ENCODE results near the gene MIB2.
A peak's percentile ranks its signal among the peaks of the same experiment; 100 is the strongest.

MIB2 gene

DNA sequence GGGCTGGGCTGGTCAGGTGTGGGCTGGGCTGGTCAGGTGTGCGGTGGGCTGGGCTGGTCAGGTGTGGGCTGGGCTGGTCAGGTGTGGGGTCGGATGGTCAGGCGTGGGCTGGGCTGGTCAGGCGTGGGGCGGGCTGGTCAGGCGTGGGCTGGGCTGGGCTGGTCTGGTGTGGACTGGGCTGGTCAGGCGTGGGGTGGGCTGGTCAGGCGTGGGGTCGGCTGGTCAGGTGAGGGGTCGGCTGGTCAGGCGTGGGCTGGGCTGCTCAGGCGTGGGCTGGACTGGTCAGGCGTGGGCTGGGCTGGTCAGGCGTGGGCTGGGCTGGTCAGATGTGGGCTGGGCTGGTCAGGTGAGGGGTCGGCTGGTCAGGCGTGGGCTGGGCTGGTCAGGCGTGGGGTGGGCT, 9.6 kb upstream of the MIB2 start:
- no peaks in the 10 kb centered on the region for H3K9me3 ChIP-seq (ENCODE audit: control insufficient read depth, insufficient read depth, low read depth, low read length)
- H3K27ac ChIP-seq (ENCODE audit: low read depth, low read length) = no peak overlapping the region
- no peak overlapping the region for H3K9ac ChIP-seq (ENCODE audit: low read length)
- H3K27me3 ChIP-seq (ENCODE audit: control insufficient read depth, insufficient read depth, low read length) = peaks cover 42% of the 10 kb centered on the region
- no peaks in the 10 kb centered on the region for H3K36me3 ChIP-seq (ENCODE audit: control insufficient read depth, insufficient read depth, low read length)
- H3K4me3 ChIP-seq (ENCODE audit: low read depth, low read length) = no peak overlapping the region
- no peaks in the 10 kb centered on the region for H3K4me1 ChIP-seq (ENCODE audit: control insufficient read depth, insufficient read depth, low read length)

DNA sequence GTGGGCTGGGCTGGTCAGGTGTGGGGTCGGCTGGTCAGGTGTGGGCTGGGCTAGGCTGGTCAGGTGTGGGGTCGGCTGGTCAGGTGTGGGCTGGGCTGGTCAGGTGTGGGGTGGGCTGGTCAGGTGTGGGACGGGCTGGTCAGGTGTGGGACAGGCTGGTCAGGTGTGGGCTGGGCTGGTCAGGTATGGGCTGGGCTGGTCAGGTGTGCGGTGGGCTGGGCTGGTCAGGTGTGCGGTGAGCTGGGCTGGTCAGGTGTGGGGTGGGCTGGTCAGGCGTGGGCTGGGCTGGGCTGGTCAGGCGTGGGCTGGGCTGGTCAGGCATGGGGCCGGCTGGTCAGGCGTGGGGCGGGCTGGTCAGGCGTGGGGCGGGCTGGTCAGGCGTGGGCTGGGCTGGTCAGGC, 9.1 kb upstream of the MIB2 start:
- Histone ChIP-seq H3K4me3 (ENCODE audit: low read depth, low read length) (no peak overlapping the region), H3K36me3 (ENCODE audit: control insufficient read depth, insufficient read depth, low read length) (no peaks in the 10 kb centered on the region), H3K27ac (ENCODE audit: low read depth, low read length) (no peak overlapping the region), H3K4me1 (ENCODE audit: control insufficient read depth, insufficient read depth, low read length) (no peaks in the 10 kb centered on the region), H3K27me3 (ENCODE audit: control insufficient read depth, insufficient read depth, low read length) (peaks cover 37% of the 10 kb centered on the region), H3K9me3 (ENCODE audit: control insufficient read depth, insufficient read depth, low read depth, low read length) (no peaks in the 10 kb centered on the region), H3K9ac (ENCODE audit: low read length) (no peak overlapping the region)

DNA sequence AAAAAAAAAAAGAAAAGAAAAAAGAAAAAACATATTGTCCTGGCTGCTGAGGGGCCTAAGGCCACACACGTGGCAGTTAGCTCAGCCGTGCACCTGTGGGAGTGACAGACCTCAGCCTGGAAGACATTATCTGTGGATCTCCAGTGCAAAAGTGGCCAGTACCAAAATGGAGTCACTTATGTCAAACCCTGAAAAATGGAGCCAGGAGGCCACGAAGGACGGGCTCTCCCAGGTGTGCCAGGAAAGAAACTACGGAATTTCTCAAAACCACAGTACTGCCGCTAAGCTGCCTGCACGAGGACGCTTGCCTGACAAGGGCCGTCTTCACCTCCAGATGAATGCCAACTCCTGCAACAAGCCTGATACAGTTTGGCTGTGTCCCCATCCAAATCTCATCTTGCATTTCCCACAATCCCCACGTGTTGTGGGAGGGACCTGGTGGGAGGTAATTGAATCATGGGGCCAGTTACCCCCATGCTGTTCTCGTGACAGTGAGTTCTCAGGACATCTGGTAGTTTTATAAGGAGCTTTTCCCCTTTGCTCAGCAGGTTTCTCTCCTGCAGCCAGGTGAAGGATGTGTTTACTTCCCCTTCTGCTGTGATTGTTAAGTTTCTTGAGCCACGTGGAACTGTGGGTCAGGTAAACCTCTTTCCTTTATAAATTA, 5.3 kb upstream of the MIB2 start:
- Histone ChIP-seq H3K36me3 (ENCODE audit: control insufficient read depth, insufficient read depth, low read length) (no peaks in the 10 kb centered on the region), H3K27ac (ENCODE audit: low read depth, low read length) (no peak overlapping the region), H3K4me3 (ENCODE audit: low read depth, low read length) (no peak overlapping the region), H3K9ac (ENCODE audit: low read length) (no peak overlapping the region), H3K27me3 (ENCODE audit: control insufficient read depth, insufficient read depth, low read length) (peaks cover 1% of the 10 kb centered on the region; the same call in 1 of the 2 replicates), H3K9me3 (ENCODE audit: control insufficient read depth, insufficient read depth, low read depth, low read length) (no peaks in the 10 kb centered on the region), H3K4me1 (ENCODE audit: control insufficient read depth, insufficient read depth, low read length) (peaks cover 6% of the 10 kb centered on the region; the same call in 1 of the 2 replicates)

DNA sequence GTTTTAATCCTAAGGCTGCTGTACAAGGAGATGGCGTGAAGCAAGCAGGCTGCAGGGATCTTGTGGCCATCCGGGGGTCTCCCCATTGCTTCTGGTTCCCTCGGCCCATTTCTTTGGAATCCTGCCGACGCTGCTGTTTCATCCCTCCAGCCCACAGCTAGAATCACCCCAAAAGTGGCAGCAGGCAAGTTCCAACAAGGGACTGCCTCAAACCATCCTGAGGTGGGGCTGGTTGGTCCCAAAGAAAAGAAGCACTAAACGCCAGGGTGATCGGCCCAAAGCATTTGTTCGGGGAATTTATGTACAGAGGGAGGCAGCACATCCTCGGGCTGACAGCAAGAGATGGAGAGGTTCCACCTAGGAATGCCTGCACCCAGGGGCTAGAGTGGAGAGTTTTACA, 4.5 kb upstream of the MIB2 start:
- no peak overlapping the region for H3K9ac ChIP-seq (ENCODE audit: low read length)
- no peaks in the 10 kb centered on the region for H3K9me3 ChIP-seq (ENCODE audit: control insufficient read depth, insufficient read depth, low read depth, low read length)
- no peak overlapping the region for H3K4me3 ChIP-seq (ENCODE audit: low read depth, low read length)
- H3K27me3 ChIP-seq (ENCODE audit: control insufficient read depth, insufficient read depth, low read length) = no peaks in the 10 kb centered on the region
- H3K4me1 ChIP-seq (ENCODE audit: control insufficient read depth, insufficient read depth, low read length) = peaks cover 6% of the 10 kb centered on the region; the same call in 1 of the 2 replicates
- H3K36me3 ChIP-seq (ENCODE audit: control insufficient read depth, insufficient read depth, low read length) = no peaks in the 10 kb centered on the region
- H3K27ac ChIP-seq (ENCODE audit: low read depth, low read length) = no peak overlapping the region

DNA sequence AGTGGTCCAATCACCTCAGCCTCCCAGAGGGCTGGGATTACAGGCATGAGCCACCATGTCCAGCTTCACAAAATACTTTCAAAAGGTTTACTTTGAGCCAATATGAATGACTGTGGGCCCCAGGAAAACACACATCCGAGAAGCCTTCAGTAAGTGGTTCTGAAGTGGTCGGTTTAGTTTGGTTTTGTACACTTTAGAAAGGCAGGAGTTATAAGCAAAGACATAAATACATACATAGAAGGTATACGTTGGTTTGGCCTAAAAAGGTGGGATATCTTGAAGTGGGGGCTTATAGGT, 3.2 kb upstream of the MIB2 start:
- H3K27me3 ChIP-seq (ENCODE audit: control insufficient read depth, insufficient read depth, low read length) = no peaks in the 10 kb centered on the region
- H3K27ac ChIP-seq (ENCODE audit: low read depth, low read length) = no peak overlapping the region
- H3K36me3 ChIP-seq (ENCODE audit: control insufficient read depth, insufficient read depth, low read length) = no peaks in the 10 kb centered on the region
- H3K4me3 ChIP-seq (ENCODE audit: low read depth, low read length) = no peak overlapping the region
- no peak overlapping the region for H3K9ac ChIP-seq (ENCODE audit: low read length)
- no peaks in the 10 kb centered on the region for H3K9me3 ChIP-seq (ENCODE audit: control insufficient read depth, insufficient read depth, low read depth, low read length)
- H3K4me1 ChIP-seq (ENCODE audit: control insufficient read depth, insufficient read depth, low read length) = peaks cover 13% of the 10 kb centered on the region; the same call in 1 of the 2 replicates

DNA sequence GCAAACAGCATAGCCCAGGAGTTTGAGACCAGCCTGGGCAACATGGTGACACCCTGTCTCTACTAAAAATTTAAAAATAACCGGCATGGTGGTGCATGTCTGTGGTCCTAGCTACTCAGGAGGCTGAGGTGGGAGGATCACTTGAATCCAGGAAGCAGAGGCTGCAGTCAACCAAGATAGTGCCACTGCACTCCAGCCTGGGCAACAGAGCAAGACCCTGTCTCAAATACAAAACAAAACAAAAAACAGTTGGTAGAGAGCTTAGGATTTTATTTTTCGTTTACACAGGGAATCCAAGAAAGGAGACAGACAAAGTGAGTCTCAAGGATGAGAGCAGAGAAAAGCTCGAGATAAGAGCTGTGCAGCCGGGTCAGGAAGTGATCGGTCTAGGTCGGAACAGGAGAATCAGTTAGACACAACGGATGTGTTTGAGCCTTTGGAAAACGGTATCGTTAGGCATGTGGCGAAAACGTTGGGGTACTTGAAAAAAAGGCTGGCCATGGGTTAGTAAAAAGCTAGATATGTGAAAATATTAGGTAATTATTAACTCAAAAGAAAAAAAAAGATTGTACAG, 1.7 kb upstream of the MIB2 start:
- Histone ChIP-seq H3K36me3 (ENCODE audit: control insufficient read depth, insufficient read depth, low read length) (peaks cover 6% of the 10 kb centered on the region), H3K9me3 (ENCODE audit: control insufficient read depth, insufficient read depth, low read depth, low read length) (no peaks in the 10 kb centered on the region), H3K9ac (ENCODE audit: low read length) (no peak overlapping the region), H3K27ac (ENCODE audit: low read depth, low read length) (no peak overlapping the region), H3K27me3 (ENCODE audit: control insufficient read depth, insufficient read depth, low read length) (no peaks in the 10 kb centered on the region), H3K4me1 (ENCODE audit: control insufficient read depth, insufficient read depth, low read length) (peaks cover 13% of the 10 kb centered on the region; the same call in 1 of the 2 replicates), H3K4me3 (ENCODE audit: low read depth, low read length) (peak overlapping the region; percentile 99)

DNA sequence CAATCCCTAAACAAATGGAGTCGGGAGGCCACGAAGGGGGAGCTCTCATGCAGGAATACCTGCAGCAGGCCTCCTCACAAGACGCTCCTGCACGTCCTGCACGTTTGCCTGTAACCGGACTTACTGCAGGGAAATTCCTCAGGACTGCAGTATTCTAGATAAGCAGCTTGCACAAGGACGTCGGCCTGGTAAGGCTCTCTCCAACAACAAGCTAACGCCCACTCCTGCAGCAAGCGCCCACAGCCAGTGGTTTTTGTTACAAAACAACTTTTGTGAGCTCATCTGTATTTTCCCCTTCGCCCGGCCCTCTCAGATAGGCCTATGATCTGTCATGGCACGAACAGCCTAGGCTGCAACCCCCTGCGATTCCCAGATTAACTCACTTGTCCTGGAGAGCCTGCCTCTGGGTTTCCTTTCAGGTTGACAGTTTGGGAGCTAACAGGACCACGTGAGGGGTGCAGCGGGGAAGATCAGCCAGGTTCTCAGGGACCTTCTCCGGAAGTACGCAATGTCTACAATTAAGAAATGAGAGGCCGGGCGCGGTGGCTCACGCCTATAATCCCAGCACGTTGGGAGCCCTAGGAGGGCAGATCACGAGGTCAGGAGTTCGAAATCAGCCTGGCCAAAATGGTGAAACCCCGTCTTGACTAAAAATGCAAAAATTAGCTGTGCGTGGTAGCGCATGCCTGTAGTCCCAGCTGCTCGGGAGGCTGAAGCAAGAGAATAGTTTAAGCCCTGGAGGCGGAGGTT, 921 bp upstream of the MIB2 start:
- H3K4me3 ChIP-seq (ENCODE audit: low read depth, low read length) = peak overlapping the region; percentile 99
- peak overlapping the region; percentile 67 for H3K9ac ChIP-seq (ENCODE audit: low read length)
- H3K9me3 ChIP-seq (ENCODE audit: control insufficient read depth, insufficient read depth, low read depth, low read length) = no peaks in the 10 kb centered on the region
- peaks cover 6% of the 10 kb centered on the region for H3K36me3 ChIP-seq (ENCODE audit: control insufficient read depth, insufficient read depth, low read length)
- no peak overlapping the region for H3K27ac ChIP-seq (ENCODE audit: low read depth, low read length)
- H3K27me3 ChIP-seq (ENCODE audit: control insufficient read depth, insufficient read depth, low read length) = no peaks in the 10 kb centered on the region
- peaks cover 13% of the 10 kb centered on the region; the same call in 1 of the 2 replicates for H3K4me1 ChIP-seq (ENCODE audit: control insufficient read depth, insufficient read depth, low read length)

DNA sequence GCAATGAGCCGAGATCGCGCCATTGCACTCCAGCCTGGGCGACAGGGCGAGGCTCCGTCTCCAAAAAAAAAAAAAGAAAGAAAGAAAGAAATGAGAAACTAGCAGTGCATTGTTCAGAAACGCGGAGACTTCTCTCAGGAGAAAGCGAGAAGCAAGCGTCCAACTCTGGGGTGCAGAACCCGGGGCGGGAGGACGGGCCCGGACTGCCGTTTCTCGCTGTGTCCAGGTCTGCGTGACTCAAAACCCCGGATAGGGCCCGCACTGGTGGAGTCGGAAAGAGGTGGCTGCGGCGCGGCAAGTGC, 395 bp upstream of the MIB2 start:
- H3K27me3 ChIP-seq (ENCODE audit: control insufficient read depth, insufficient read depth, low read length) = no peaks in the 10 kb centered on the region
- peaks cover 6% of the 10 kb centered on the region for H3K36me3 ChIP-seq (ENCODE audit: control insufficient read depth, insufficient read depth, low read length)
- H3K9ac ChIP-seq (ENCODE audit: low read length) = peak overlapping the region; percentile 67
- no peaks in the 10 kb centered on the region for H3K9me3 ChIP-seq (ENCODE audit: control insufficient read depth, insufficient read depth, low read depth, low read length)
- no peak overlapping the region for H3K27ac ChIP-seq (ENCODE audit: low read depth, low read length)
- peaks cover 13% of the 10 kb centered on the region; the same call in 1 of the 2 replicates for H3K4me1 ChIP-seq (ENCODE audit: control insufficient read depth, insufficient read depth, low read length)
- peak overlapping the region; percentile 99 for H3K4me3 ChIP-seq (ENCODE audit: low read depth, low read length)

DNA sequence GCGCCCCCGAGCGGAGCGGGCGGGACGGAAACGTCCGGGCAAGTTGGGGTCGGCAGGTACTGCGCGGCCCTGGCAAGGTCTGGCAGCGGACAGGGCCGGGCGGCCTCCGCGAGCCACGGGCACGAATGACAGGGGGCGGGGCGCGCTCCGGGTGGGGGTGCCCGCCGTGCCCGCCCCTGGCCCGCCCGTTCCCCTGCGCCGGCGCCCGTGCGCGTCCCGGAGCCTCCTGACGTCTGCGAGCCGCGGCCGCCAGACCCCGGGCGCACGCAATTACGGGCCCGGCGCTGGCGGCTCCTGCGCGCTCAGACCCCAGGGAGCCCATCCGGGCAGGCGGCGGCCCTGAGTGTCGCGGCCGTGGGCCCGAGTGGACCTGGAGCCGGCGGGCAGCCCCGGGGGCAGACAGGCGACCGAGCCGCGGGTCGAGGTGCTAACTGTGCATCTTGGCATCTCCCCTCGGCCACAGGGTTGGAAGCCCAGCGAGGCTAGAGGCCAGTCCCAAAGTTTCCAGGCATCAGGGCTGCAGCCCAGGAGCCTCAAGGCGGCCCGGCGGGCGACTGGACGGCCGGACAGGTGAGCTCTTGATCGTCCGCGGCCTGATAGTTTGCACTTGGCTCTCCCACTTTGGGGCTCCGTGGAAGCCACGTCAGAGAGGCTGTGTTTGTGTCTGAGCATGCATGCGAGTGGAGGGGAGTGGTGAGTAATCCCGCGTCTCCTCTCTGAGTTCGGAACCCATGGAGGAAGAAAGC, 918 bp downstream of the MIB2 start:
- peaks cover 13% of the 10 kb centered on the region; the same call in 1 of the 2 replicates for H3K4me1 ChIP-seq (ENCODE audit: control insufficient read depth, insufficient read depth, low read length)
- H3K27ac ChIP-seq (ENCODE audit: low read depth, low read length) = no peak overlapping the region
- peaks cover 6% of the 10 kb centered on the region for H3K36me3 ChIP-seq (ENCODE audit: control insufficient read depth, insufficient read depth, low read length)
- H3K9me3 ChIP-seq (ENCODE audit: control insufficient read depth, insufficient read depth, low read depth, low read length) = no peaks in the 10 kb centered on the region
- H3K27me3 ChIP-seq (ENCODE audit: control insufficient read depth, insufficient read depth, low read length) = no peaks in the 10 kb centered on the region
- peak overlapping the region; percentile 99 for H3K9ac ChIP-seq (ENCODE audit: low read length)
- H3K4me3 ChIP-seq (ENCODE audit: low read depth, low read length) = peak overlapping the region; percentile 99

DNA sequence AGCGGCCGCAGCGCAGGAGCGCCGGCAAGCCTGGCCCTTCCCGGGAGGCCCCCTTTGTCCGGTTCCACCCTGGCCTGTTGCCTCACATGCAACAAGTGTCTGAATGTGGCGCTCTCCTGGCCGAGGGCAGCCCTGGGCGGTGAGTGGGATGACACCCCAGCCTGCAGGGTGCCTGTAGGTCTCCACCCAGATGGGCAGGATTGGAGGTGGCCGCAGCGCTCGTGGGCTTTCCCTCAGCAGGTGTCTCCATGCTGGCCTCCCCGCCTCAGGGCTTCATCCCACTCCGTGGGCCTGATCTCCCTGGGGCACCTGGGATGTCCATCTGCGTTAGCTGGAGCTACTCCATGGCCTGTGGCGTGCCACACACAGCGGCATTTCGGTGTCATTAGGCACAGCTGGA, 1.5 kb downstream of the MIB2 start:
- H3K4me3 ChIP-seq (ENCODE audit: low read depth, low read length) = peak overlapping the region; percentile 99
- no peaks in the 10 kb centered on the region for H3K27me3 ChIP-seq (ENCODE audit: control insufficient read depth, insufficient read depth, low read length)
- H3K4me1 ChIP-seq (ENCODE audit: control insufficient read depth, insufficient read depth, low read length) = peaks cover 13% of the 10 kb centered on the region; the same call in 1 of the 2 replicates
- no peaks in the 10 kb centered on the region for H3K9me3 ChIP-seq (ENCODE audit: control insufficient read depth, insufficient read depth, low read depth, low read length)
- H3K27ac ChIP-seq (ENCODE audit: low read depth, low read length) = no peak overlapping the region
- H3K36me3 ChIP-seq (ENCODE audit: control insufficient read depth, insufficient read depth, low read length) = peaks cover 6% of the 10 kb centered on the region
- peak overlapping the region; percentile 7 for H3K9ac ChIP-seq (ENCODE audit: low read length)

DNA sequence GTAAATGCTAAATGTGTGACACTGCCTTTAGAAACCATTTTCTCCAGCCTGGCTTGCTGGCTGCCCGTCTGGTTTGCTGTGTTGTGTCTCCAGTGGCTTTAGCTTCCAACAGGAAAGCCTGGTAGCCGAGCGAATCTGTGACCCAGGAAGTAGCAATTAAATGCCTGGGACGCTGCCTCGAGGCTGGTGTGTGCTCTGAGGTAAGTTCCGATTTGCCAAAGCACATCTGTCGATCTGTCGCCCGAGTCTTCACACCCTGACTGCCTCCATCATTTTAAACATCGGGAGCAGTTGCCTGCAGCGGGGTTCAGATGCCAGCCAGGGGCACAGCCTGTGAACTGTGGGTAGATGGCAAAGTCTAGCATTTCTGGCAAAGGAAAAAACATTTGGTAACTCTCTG, 2.2 kb downstream of the MIB2 start:
- H3K9me3 ChIP-seq (ENCODE audit: control insufficient read depth, insufficient read depth, low read depth, low read length) = no peaks in the 10 kb centered on the region
- H3K4me3 ChIP-seq (ENCODE audit: low read depth, low read length) = no peak overlapping the region
- H3K9ac ChIP-seq (ENCODE audit: low read length) = no peak overlapping the region
- no peaks in the 10 kb centered on the region for H3K27me3 ChIP-seq (ENCODE audit: control insufficient read depth, insufficient read depth, low read length)
- H3K36me3 ChIP-seq (ENCODE audit: control insufficient read depth, insufficient read depth, low read length) = peaks cover 6% of the 10 kb centered on the region
- H3K27ac ChIP-seq (ENCODE audit: low read depth, low read length) = no peak overlapping the region
- H3K4me1 ChIP-seq (ENCODE audit: control insufficient read depth, insufficient read depth, low read length) = peaks cover 13% of the 10 kb centered on the region; the same call in 1 of the 2 replicates

All from HUES6 (cell line).